ENCODE measurements around the gene KTN1.

KTN1 gene

GRCh38 chr14:55614304-55614703 is 34.3 kb downstream of the KTN1 start:
- FAIRE-seq, result no peak

GRCh38 chr14:55620277-55620676 is 40.3 kb downstream of the KTN1 start:
- FAIRE-seq, result no peak

- no peak for FAIRE-seq
These were observed 41.0 kb downstream of the KTN1 start for GRCh38 chr14:55620981-55621380.

GRCh38 chr14:55621391-55621790 is 41.4 kb downstream of the KTN1 start:
- FAIRE-seq, result no peak

- FAIRE-seq, result no peak
These were observed 44.9 kb downstream of the KTN1 start for GRCh38 chr14:55624913-55625312.

- FAIRE-seq, result no peak
These were observed 45.5 kb downstream of the KTN1 start for GRCh38 chr14:55625481-55625880.

- no peak for FAIRE-seq
These were observed 46.1 kb downstream of the KTN1 start for GRCh38 chr14:55626131-55626530.

- FAIRE-seq, result peak; percentile 71
These were observed 48.4 kb downstream of the KTN1 start for GRCh38 chr14:55628426-55628825.

- no peak for FAIRE-seq
These were observed 58.7 kb downstream of the KTN1 start for GRCh38 chr14:55638665-55639064.

- no peak for FAIRE-seq
These were observed 61.3 kb downstream of the KTN1 start for GRCh38 chr14:55641290-55641689.

GRCh38 chr14:55641954-55642353 is 61.9 kb downstream of the KTN1 start:
- no peak for FAIRE-seq

- no peak for FAIRE-seq
These were observed 65.1 kb downstream of the KTN1 start for GRCh38 chr14:55645145-55645544.

- FAIRE-seq, result no peak
These were observed 66.1 kb downstream of the KTN1 start for GRCh38 chr14:55645845-55646832.

- FAIRE-seq, result no peak
These were observed 71.0 kb downstream of the KTN1 start for GRCh38 chr14:55650992-55651391.

- peak; percentile 11 for FAIRE-seq
These were observed 74.2 kb downstream of the KTN1 start for GRCh38 chr14:55654243-55654642.

GRCh38 chr14:55661029-55661428 is 81.0 kb downstream of the KTN1 start:
- no peak for FAIRE-seq

- peak; percentile 25 for FAIRE-seq
These were observed 82.7 kb downstream of the KTN1 start for GRCh38 chr14:55662752-55663151.

- no peak for FAIRE-seq
These were observed 85.2 kb downstream of the KTN1 start for GRCh38 chr14:55665067-55665675.

- FAIRE-seq, result peak; percentile 30
These were observed 87.8 kb downstream of the KTN1 start for GRCh38 chr14:55667801-55668200.

- FAIRE-seq, result no peak
These were observed 91.6 kb downstream of the KTN1 start for GRCh38 chr14:55671641-55672040.

GRCh38 chr14:55673048-55673447 is 93.0 kb downstream of the KTN1 start:
- no peak for FAIRE-seq

- no peak for FAIRE-seq
These were observed 101.1 kb downstream of the KTN1 start for GRCh38 chr14:55681096-55681495.

GRCh38 chr14:55684956-55685584 is 105.1 kb downstream of the KTN1 start:
- FAIRE-seq, result no peak

- FAIRE-seq, result no peak
These were observed 106.7 kb downstream of the KTN1 start for GRCh38 chr14:55686713-55687112.
